Activated effector memory CD4-positive, alpha-beta T cell treated with anti-CD3 and anti-CD28 coated beads, Interleukin-2, amount 50 U/mL, for 16 hours (primary cell): ENCODE results near the gene FBXO41.

Source experiments
- DNase-seq: peaks from one replicate; pipeline ENCODE4 v3.0.0-alpha.2; 2020

The FBXO41 gene, protein sequence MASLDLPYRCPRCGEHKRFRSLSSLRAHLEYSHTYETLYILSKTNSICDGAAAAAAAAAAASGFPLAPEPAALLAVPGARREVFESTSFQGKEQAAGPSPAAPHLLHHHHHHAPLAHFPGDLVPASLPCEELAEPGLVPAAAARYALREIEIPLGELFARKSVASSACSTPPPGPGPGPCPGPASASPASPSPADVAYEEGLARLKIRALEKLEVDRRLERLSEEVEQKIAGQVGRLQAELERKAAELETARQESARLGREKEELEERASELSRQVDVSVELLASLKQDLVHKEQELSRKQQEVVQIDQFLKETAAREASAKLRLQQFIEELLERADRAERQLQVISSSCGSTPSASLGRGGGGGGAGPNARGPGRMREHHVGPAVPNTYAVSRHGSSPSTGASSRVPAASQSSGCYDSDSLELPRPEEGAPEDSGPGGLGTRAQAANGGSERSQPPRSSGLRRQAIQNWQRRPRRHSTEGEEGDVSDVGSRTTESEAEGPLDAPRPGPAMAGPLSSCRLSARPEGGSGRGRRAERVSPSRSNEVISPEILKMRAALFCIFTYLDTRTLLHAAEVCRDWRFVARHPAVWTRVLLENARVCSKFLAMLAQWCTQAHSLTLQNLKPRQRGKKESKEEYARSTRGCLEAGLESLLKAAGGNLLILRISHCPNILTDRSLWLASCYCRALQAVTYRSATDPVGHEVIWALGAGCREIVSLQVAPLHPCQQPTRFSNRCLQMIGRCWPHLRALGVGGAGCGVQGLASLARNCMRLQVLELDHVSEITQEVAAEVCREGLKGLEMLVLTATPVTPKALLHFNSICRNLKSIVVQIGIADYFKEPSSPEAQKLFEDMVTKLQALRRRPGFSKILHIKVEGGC

DNA sequence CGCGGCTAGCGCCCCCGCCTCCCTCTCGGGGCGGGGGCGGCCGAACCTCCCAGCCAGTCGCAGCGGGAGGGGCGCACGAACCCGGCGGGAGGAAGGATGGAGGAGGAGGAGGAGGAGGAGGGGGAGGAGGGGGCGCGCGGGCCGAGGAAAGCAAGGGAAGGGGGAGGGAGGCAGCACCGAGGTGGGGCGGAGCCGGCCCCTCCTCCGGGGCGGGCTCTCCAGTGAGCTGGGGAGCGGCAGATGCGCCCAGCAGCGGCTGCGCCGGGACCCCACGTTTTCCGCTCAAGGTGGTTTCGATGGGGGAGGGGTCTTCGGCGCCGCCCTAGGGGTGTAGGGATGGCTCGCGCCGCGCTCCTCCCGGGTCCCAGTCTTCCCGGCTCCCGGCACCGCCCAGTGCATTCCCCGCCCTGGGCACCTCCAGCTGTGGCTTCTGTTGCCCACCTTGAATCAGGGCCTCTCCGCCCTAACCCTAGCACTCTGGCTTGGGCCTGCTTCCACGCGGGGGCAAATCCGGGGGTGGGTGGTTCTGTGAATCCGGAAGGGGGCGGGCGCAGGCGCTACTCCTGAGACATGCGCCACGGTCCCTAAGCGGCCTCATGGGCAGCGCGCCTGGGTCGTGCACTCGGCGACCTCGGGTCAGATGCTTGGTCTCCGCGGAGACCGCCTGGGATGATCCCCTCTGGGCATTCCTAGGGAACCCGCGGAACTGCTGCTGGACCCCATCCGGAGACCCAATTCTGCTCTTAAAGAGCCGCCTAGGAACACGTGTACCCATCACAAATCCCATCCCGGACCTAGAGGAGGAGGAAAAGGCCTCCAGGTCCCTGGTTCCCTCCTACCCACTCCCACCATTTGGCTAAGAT lies at the start of gene FBXO41:
TSS of gene FBXO41 (minus strand) at position 183 of the 863 bp plus-strand sequence. CDS start 14,848 bp downstream, outside the sequence.
- DNase-seq: peak; percentile 87

GRCh38 chr2:73334045-73334444 lies 49.8 kb upstream of the FBXO41 start:
- no peak for DNase-seq

DNA sequence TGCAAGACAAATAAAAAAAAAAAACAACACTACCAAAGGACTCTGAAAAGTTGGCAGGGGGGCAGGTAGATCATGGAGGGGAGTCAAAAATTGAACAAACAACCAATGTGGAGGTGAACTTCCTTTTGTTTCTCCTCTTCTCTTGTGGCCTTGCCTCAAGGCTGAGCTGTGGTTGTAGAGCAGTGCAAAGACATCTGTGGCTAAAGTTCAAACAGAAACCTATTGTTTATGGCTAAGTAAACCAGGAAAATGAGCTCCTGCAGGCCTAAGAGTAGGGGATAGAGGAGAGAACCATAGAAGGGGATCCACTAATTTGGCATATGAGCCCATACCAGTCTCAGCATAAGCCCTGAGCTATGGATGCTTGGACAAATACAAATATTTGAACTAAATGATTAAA lies 49.3 kb upstream of the FBXO41 start:
- no peak for DNase-seq

- no peak for DNase-seq
These were observed 39.9 kb upstream of the FBXO41 start for GRCh38 chr2:73324126-73324725.

DNA sequence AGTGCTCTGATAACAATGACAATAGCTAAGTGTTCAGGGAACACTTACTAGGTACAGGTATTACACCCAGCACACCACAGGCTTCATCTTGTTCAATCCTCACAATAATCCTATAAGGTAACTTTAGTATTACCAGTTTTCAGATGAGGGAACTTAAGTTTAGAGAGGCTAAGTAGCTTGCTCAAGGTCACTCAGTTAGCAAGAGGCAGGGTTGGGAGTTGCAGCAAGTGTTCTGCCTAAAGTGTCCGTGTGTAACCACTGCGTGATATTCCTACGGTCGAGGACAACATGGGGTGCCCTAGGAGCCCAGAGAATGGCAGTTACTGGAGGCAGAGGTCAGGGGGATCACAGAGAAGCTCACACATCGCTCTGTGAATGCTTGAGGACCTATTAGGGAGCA lies 39.3 kb upstream of the FBXO41 start:
- no peak for DNase-seq

DNA sequence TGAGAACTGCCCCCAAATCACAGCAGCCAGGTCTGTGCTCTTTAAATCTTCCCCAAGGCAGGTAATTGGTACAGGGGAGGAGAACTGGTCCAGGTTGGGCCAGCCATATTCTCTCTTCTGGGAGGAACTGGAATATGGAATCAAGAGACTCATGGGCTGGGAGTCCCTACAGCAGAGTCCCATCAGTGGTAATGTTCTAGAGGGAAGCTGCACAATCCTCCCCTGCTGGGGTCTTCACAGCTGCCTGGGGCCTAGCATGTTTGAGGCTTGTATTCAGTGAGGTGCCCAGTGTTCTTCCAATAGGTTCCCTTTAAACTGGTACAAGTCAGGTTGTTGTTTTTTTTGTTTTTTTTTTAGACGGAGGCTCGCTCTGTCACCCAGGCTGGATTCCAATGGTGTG lies 30.2 kb upstream of the FBXO41 start:
- DNase-seq: no peak

DNA sequence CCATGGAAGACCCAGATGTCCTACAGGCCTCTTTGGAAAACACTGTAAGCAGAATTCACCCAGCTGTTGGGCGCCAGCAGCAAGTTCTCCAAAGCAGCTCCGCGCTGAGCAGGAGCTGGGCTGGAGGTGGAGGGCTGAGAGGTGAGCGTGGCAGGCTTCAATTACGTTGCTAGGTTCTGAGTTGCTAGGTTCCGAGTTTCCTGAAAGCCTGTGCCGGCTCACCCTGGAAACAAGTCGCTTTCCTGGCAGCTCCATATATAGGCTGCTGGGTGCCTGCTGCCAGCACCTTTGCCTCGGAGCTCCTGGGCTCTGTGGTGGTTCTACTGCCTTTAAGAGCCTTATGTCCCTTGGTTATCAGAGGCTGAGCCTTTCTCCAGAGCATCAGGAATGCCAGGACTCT lies 23.4 kb upstream of the FBXO41 start:
- DNase-seq: no peak

DNA sequence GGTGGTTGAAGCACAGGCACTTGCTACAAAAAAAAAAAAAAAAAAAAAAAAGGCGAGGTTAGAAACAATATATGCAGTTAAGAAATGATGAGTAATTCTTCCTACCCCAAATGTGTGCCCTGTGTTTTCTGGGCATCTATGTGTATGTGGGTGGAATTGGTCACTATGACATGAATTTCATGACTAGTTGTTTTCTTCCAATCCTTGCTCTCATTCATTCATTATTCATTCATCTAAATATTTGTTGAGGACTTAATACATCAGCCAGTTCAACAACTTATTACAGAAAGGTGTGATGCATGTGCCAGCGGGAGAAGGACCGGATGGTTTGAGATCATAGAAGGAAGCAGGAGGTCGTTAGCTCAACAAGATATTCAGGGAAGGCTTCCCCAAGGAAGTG lies 17.4 kb upstream of the FBXO41 start:
- DNase-seq: no peak

DNA sequence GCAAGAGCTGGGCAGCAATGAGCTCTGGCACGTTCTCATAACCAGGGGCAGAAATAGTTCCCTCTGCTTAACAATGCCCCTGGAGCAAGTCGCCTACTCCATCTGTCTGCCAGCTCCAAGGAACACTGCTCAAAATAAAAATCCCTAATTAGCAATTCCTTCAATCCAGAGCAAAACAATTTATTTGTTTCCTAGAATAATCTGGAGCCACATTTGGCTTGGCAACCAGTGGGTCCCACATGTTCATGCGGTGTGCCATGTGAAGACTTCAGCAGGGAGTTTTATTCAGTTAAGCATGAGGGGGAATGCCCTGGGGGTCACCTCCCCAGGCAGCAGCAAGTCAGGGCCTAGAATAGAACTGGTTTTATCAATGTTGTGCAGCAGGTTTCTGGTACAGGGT lies 16.6 kb upstream of the FBXO41 start:
- no peak for DNase-seq

- no peak for DNase-seq
These were observed 13.3 kb upstream of the FBXO41 start for GRCh38 chr2:73297586-73297985.

DNA sequence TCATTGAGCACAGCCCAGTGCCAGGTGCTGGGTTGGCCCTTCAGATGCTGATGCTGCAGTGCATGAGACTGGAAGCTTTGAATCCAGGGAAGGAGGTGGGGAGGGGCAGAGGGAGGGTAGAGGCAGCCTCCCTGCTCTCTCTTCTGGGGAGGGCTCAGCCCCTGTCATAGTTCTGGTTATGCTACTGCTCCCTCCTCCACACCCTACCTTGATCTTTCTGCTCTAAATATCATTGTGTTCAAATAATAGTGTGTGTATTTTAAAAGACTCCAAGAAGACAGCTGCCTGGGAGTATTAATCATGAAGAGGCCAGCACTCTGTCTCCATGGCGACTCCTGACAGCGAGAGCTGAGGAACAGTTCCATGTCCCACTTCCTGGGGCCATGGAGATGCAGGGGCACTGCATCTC lies 12.9 kb upstream of the FBXO41 start:
- no peak for DNase-seq

GRCh38 chr2:73295751-73296400 lies 11.6 kb upstream of the FBXO41 start:
- DNase-seq: no peak

DNA sequence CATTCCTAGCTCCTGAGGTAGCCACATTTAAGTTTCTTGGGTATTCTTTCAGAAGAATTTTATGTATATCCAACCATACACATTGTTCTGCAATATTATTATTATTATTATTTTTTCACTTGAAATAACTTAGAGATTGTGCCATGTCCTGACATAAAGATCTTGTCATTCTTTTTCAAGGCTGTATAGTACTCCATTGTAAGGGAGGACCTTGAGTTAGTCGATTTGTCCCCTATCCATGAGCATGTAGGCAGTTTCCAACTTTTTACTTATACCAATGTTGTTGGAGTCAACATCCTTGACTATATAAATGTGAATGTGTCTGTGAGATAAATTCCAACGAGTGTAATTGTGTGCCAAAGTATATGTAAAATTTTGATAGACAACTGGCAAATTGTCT lies 10.0 kb upstream of the FBXO41 start:
- DNase-seq: no peak

GRCh38 chr2:73293534-73294171 lies 9.4 kb upstream of the FBXO41 start, which contains the start of gene EGR4:
Gene EGR4 (minus strand): TSS chr2:73293548. CDS start chr2:73293317, 231 bp downstream.
- peak; percentile 96 for DNase-seq

DNA sequence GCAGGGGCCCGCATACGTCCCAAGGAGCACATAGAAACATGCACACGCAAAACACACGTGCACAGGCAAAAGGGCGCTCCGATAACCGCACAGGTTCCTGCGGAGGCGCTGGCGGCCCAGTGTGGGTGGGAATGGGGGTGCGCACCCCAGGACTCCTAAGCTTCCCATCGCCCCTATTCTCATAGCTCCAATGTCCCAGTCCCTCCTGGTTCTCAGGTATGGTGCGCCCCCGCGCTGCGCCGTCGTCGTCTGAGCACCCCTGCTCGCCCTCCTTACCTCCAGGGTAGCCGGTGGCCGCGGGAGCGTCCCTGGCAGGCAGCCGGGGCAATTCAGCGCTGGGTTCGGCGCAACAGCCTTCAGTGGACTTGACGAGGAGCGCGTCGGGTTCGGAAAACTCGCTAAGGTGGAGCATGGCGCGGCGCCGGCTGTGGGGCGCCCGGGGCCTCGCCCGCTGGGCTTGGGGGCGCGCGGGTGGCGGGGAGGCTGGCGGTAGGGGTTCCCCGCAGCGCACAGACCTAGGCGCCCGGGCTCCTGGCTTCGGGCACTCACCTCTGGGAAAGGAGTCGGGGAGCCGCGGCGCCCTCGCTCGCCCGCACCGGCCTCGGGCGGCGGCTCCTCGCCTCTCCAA lies 8.7 kb upstream of the FBXO41 start:
- no peak for DNase-seq

- no peak for DNase-seq
These were observed 8.1 kb upstream of the FBXO41 start for GRCh38 chr2:73292316-73292905.

DNA sequence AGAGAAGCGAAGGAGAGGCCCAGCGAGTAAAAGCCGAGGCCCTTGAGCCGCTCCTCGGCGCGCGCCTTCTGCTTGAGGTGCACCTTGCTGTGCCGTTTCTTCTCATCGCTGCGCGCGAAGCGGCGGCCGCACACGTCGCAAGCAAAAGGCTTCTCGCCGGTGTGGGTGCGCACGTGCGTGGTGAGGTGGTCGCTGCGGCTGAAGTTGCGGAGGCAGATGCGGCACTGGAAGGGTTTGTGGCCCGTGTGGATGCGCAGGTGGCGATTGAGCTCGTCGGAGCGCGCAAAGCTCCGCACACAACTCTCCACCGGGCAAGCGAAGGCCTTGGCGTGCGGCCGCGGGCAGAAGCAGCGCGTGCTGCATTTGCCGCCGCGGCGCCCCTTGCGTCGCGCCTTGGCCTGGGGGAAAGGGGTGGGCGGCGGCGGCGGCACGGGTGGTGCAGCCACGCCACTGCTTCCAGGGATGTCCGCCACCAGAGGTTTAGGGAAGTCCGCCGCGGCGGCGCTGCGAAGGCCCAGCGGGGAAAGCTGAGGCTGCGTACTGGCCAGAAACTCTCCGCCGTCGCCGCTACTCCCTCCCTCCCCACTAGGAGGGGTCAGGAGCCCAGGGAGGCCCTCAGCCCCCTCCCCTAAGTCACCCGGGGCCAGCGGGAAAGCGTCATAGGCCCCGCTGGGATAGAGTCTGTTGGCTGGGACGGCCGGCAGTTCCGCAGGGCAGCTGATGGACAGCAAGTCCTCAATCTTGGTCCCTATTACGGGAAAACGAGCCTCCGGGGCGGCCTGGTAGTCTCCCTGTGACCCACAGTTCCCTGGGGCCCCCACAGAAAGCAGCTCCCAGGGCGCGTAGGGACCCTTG lies 7.4 kb upstream of the FBXO41 start:
- no peak for DNase-seq

- DNase-seq: peak; percentile 83
These were observed 6.8 kb upstream of the FBXO41 start for GRCh38 chr2:73291093-73291460.

GRCh38 chr2:73290049-73290839 lies 6.0 kb upstream of the FBXO41 start:
- peak; percentile 78 for DNase-seq
